ENCODE measurements around the gene TYMP. TPM values are rescaled to one million over a fixed set of nuclear protein-coding genes. Genes with fewer than 3 reads are reported as not detected.

Gene TYMP
- total and polyA plus RNA-seq, 10 of the 15 experiments (the other 5 are each of a cell fraction or from before 2014, with no cell fraction given) = 0.42 to 57.8 (median 24.6) TPM

GRCh38 chr22:50529416-50529896 is 356 bp downstream of the TYMP start (continued):
- no peak for TF ChIP-seq TBL1XR1 (IDR thresholded peaks at IDR 0.05; ENCODE audit: low read depth, low read length)
- no peak for TF ChIP-seq SMC3 (IDR thresholded peaks at IDR 0.05; ENCODE audit: borderline replicate concordance, low read length)
- TF ChIP-seq CBX5 (IDR thresholded peaks at IDR 0.05; ENCODE audit: low read depth) = no peak
- TF ChIP-seq PBX3 (IDR thresholded peaks at IDR 0.05; ENCODE audit: insufficient replicate concordance, low read depth, low read length) = no peak
- no peak for TF ChIP-seq CBX3 (IDR thresholded peaks at IDR 0.05; ENCODE audit: borderline replicate concordance, low read depth)
- 0 out of 2 replicates have a peak, but pooled peaks have one; percentile 16 for TF ChIP-seq MTA2 (IDR thresholded peaks at IDR 0.05; ENCODE audit: low read depth)
- TF ChIP-seq GABPA (IDR thresholded peaks at IDR 0.05; ENCODE audit: low read depth) = no peak
- no peak for TF ChIP-seq CHD4 (IDR thresholded peaks at IDR 0.05)
- TF ChIP-seq ZSCAN29 (IDR thresholded peaks at IDR 0.05) = no peak
- no peak for TF ChIP-seq SUPT20H (IDR thresholded peaks at IDR 0.05; ENCODE audit: borderline replicate concordance, control insufficient read depth, low read depth, low read length)
- TF ChIP-seq RCOR1 (conservative IDR thresholded peaks at IDR 0.05; ENCODE audit: low read depth, low read length) = 0 out of 2 replicates have a peak, but pooled peaks have one; percentile 6
- TF ChIP-seq ZNF622 (IDR thresholded peaks at IDR 0.05) = no peak
- TF ChIP-seq NFIC (IDR thresholded peaks at IDR 0.05; ENCODE audit: low read depth, low read length) = no peak
- TF ChIP-seq E2F4 (IDR thresholded peaks at IDR 0.05; ENCODE audit: low read depth, low read length) = no peak
- TF ChIP-seq NFXL1 (IDR thresholded peaks at IDR 0.05; ENCODE audit: borderline replicate concordance) = no peak
- no peak for TF ChIP-seq SMAD1 (IDR thresholded peaks at IDR 0.05; ENCODE audit: low read depth, partially characterized antibody)
- TF ChIP-seq STAT1 (conservative IDR thresholded peaks at IDR 0.05) = no peak
- no peak for TF ChIP-seq SIX5 (IDR thresholded peaks at IDR 0.05; ENCODE audit: low read depth, low read length, severe bottlenecking)
- TF ChIP-seq HDAC6 (IDR thresholded peaks at IDR 0.05; ENCODE audit: unreplicated experiment) = no peak
- peak; percentile 18; the same call in 1 of the 2 replicates for TF ChIP-seq NR2F1 (conservative IDR thresholded peaks at IDR 0.05)
- TF ChIP-seq TCF7 (IDR thresholded peaks at IDR 0.05; ENCODE audit: borderline replicate concordance) = no peak
- no peak for TF ChIP-seq IKZF1 (conservative IDR thresholded peaks at IDR 0.05)
- no peak for TF ChIP-seq NFYB (IDR thresholded peaks at IDR 0.05; ENCODE audit: insufficient read depth, low read depth, low read length)
- no peak for TF ChIP-seq SMAD5 (IDR thresholded peaks at IDR 0.05; ENCODE audit: low read depth)
- TF ChIP-seq CEBPZ (IDR thresholded peaks at IDR 0.05; ENCODE audit: low read depth, low read length) = no peak
- TF ChIP-seq MXI1 (IDR thresholded peaks at IDR 0.05; ENCODE audit: low read depth, low read length) = no peak
- TF ChIP-seq SREBF2 (IDR thresholded peaks at IDR 0.05; ENCODE audit: low read length) = no peak
- no peak for TF ChIP-seq PAX5 (IDR thresholded peaks at IDR 0.05; ENCODE audit: borderline replicate concordance, low read depth, low read length)
- no peak for TF ChIP-seq RFX5 (IDR thresholded peaks at IDR 0.05; ENCODE audit: low read depth, low read length)
- TF ChIP-seq SMARCA5 (IDR thresholded peaks at IDR 0.05) = no peak
